Sigmoid colon (tissue), 4 donors: ENCODE measurements around the gene TCIRG1.

ENCODE experiments used
- EP300 ChIP-seq, 4 donors: sonication (generic); formaldehyde crosslinking; IDR thresholded peaks; one replicate each; pipeline ENCODE4 v1.6.1; 2017; ENCODE audit warnings: antibody characterized with exemption in 4 of 4
- POLR2AphosphoS5 ChIP-seq, 4 donors: sonication (generic); formaldehyde crosslinking; IDR thresholded peaks; one replicate each; pipeline ENCODE4 v1.6.1; 2017; ENCODE audit warnings: antibody characterized with exemption in 4 of 4
- TF ChIP-seq, protein P1 (sequence below), 4 experiments: fragments of 450-650 bp in 3 of 4; fragments of 200-600 bp in 1 of 4; IDR thresholded peaks; one replicate each; pipeline ENCODE4 v1.5.1; 2016 to 2019; ENCODE audit warnings: antibody characterized with exemption in 4 of 4, mild to moderate bottlenecking in 3 of 4, moderate library complexity in 2 of 4

GRCh38 chr11:68004551-68005335 lies 34.1 kb upstream of the TCIRG1 start:
- no peak for TF ChIP-seq POLR2AphosphoS5 (IDR thresholded peaks at IDR 0.05)
- TF ChIP-seq, protein P1, sequence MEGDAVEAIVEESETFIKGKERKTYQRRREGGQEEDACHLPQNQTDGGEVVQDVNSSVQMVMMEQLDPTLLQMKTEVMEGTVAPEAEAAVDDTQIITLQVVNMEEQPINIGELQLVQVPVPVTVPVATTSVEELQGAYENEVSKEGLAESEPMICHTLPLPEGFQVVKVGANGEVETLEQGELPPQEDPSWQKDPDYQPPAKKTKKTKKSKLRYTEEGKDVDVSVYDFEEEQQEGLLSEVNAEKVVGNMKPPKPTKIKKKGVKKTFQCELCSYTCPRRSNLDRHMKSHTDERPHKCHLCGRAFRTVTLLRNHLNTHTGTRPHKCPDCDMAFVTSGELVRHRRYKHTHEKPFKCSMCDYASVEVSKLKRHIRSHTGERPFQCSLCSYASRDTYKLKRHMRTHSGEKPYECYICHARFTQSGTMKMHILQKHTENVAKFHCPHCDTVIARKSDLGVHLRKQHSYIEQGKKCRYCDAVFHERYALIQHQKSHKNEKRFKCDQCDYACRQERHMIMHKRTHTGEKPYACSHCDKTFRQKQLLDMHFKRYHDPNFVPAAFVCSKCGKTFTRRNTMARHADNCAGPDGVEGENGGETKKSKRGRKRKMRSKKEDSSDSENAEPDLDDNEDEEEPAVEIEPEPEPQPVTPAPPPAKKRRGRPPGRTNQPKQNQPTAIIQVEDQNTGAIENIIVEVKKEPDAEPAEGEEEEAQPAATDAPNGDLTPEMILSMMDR (IDR thresholded peaks at IDR 0.05): no peak
- no peak for TF ChIP-seq EP300 (IDR thresholded peaks at IDR 0.05)
